MCF 10A (cell line): ENCODE data around the gene PIAS2. TPM values are rescaled to one million over a fixed set of nuclear protein-coding genes. Genes with fewer than 3 reads are reported as not detected.

Experiments
- BruUV-seq: library from RNA; stranded (reverse); fragments of 400-500 nt; replicated peaks from 2 replicates; lab custom pipeline; 2021; lab: Mats Ljungman, UMichigan
- CTCF ChIA-PET: fragments of 300-600 bp; sonication (Branson Sonifier 250); formaldehyde crosslinking; extraction: SDS; loops from one replicate; lab custom pipeline; 2021; ENCODE audit warnings: antibody characterized with exemption, inconsistent platforms; lab: Yijun Ruan, JAX
- POLR2A ChIA-PET: fragments of 300-600, 350-650 bp; sonication (Branson Sonifier 250); formaldehyde crosslinking; extraction: SDS; loops from one replicate; lab custom pipeline; 2020; ENCODE audit warnings: antibody characterized with exemption, inconsistent platforms; lab: Yijun Ruan, JAX
- DNase-seq: peaks from one replicate; pipeline ENCODE4 v3.0.0-alpha.2; 2018; ENCODE audit not compliant: unreplicated experiment
- H3K27ac Mint-ChIP-seq: one replicate; pipeline ENCODE4 v1.8.0; 2022; ENCODE audit warnings: mild to moderate bottlenecking, low read depth, mixed read lengths; ENCODE audit not compliant: unreplicated experiment
- H3K27me3 Mint-ChIP-seq: one replicate; pipeline ENCODE4 v1.8.0; 2022; ENCODE audit warnings: mixed read lengths; ENCODE audit not compliant: insufficient read depth, unreplicated experiment
- H3K36me3 Mint-ChIP-seq: one replicate; pipeline ENCODE4 v1.8.0; 2022; ENCODE audit warnings: mild to moderate bottlenecking, moderate library complexity, mixed read lengths; ENCODE audit not compliant: insufficient read depth, unreplicated experiment
- H3K4me1 Mint-ChIP-seq: one replicate; pipeline ENCODE4 v1.8.0; 2022; ENCODE audit warnings: mixed read lengths; ENCODE audit not compliant: insufficient read depth, unreplicated experiment
- H3K4me3 Mint-ChIP-seq: one replicate; pipeline ENCODE4 v1.8.0; 2022; ENCODE audit warnings: mild to moderate bottlenecking, moderate library complexity, mixed read lengths; ENCODE audit not compliant: unreplicated experiment
- H3K9me3 Mint-ChIP-seq: one replicate; pipeline ENCODE4 v1.8.0; 2022; ENCODE audit warnings: mixed read lengths; ENCODE audit not compliant: unreplicated experiment
- CTCF ChIP-seq: fragments of 200-600 bp; IDR thresholded peaks from one replicate; pipeline ENCODE4 v1.8.0; 2022; ENCODE audit warnings: antibody characterized with exemption, mild to moderate bottlenecking; ENCODE audit not compliant: unreplicated experiment
- intact Hi-C: fragments of 100-400 bp; cut with micrococcal nuclease; formaldehyde crosslinking; loops from 2 replicates; pipeline ENCODE4 v1.14.1; 2022
- total RNA-seq: library from RNA; stranded (reverse); gene quantifications from 2 replicates; pipeline ENCODE4 v1.2.3, GENCODE V29; 2022

Gene PIAS2
- total RNA-seq, 1 experiment from 2014 or later = 28.2 TPM

GRCh38 chr18:46915800-46916550 is 1.3 kb downstream of the PIAS2 start:
- BruUV-seq = TSS peak; percentile 35
- H3K9me3 Mint-ChIP-seq = no peaks in the 10 kb centered on the region
- intact Hi-C loops = no loop called here
- TF ChIP-seq CTCF = no peak
- peaks cover 23% of the 10 kb centered on the region for H3K4me1 Mint-ChIP-seq
- H3K36me3 Mint-ChIP-seq = peaks cover 5% of the 10 kb centered on the region
- peak; percentile 4 for DNase-seq
- POLR2A ChIA-PET = interaction anchor here (0.6 to 0.9 kb wide), 3 partner anchors 24 to 1986 kb away, joined by 3 to 5 read pairs (median 4); no protein-coding TSS in a partner anchor
- peak overlapping the region; percentile 75 for H3K27ac Mint-ChIP-seq
- CTCF ChIA-PET = interaction anchor here (0.7 kb wide), 1 partner anchor 298 kb away, joined by 3 read pairs; no protein-coding TSS in a partner anchor
- H3K27me3 Mint-ChIP-seq = no peaks in the 10 kb centered on the region
- H3K4me3 Mint-ChIP-seq = peak overlapping the region; percentile 85

GRCh38 chr18:46910856-46911255 is 6.5 kb downstream of the PIAS2 start:
- intact Hi-C loops = no loop called here

GRCh38 chr18:46909497-46909896 is 7.8 kb downstream of the PIAS2 start:
- H3K27ac Mint-ChIP-seq = no peak overlapping the region
- ChIA-PET CTCF (interaction anchor here (0.6 kb wide), 1 partner anchor 461 kb away, joined by 3 read pairs; no protein-coding TSS in a partner anchor), POLR2A (interaction anchor here (0.7 kb wide), 1 partner anchor 9 kb away, joined by 3 read pairs; no protein-coding TSS in a partner anchor)
- no peak for TF ChIP-seq CTCF
- intact Hi-C loops = no loop called here
- no peak for DNase-seq
- no TSS peak for BruUV-seq
- H3K4me1 Mint-ChIP-seq = peaks cover under 1% of the 10 kb centered on the region
- H3K27me3 Mint-ChIP-seq = no peaks in the 10 kb centered on the region
- H3K9me3 Mint-ChIP-seq = peaks cover 7% of the 10 kb centered on the region
- no peak overlapping the region for H3K4me3 Mint-ChIP-seq
- no peaks in the 10 kb centered on the region for H3K36me3 Mint-ChIP-seq

More at GRCh38 chr18:46910856-46911255, 6.5 kb downstream of the PIAS2 start:
- Mint-ChIP-seq H3K4me1 (peaks cover 12% of the 10 kb centered on the region), H3K36me3 (no peaks in the 10 kb centered on the region), H3K27ac (no peak overlapping the region), H3K27me3 (no peaks in the 10 kb centered on the region), H3K9me3 (no peaks in the 10 kb centered on the region), H3K4me3 (no peak overlapping the region)
- ChIA-PET CTCF (no interaction called here), POLR2A (no interaction called here)
- no peak for TF ChIP-seq CTCF
- DNase-seq = no peak
- no TSS peak for BruUV-seq

GRCh38 chr18:46903406-46903805 is 13.9 kb downstream of the PIAS2 start:
- BruUV-seq = no TSS peak

More at GRCh38 chr18:46903406-46903805, 13.9 kb downstream of the PIAS2 start:
- Mint-ChIP-seq H3K27ac (no peak overlapping the region), H3K4me1 (no peaks in the 10 kb centered on the region), H3K27me3 (no peaks in the 10 kb centered on the region), H3K4me3 (no peak overlapping the region), H3K9me3 (peaks cover 7% of the 10 kb centered on the region), H3K36me3 (peaks cover 6% of the 10 kb centered on the region)
- intact Hi-C loops = no loop called here
- no peak for TF ChIP-seq CTCF
- POLR2A ChIA-PET = no interaction called here
- CTCF ChIA-PET = no interaction called here
- DNase-seq = no peak
